Hepatocyte (in vitro differentiated cells): ENCODE results near the gene MBD5. TPM values are rescaled to one million over a fixed set of nuclear protein-coding genes. Genes with fewer than 3 reads are reported as not detected.

Experiments
- DNase-seq: peaks from one replicate; pipeline ENCODE4 v3.0.0-alpha.2; 2016; ENCODE audit warnings: low spot score
- H2AFZ ChIP-seq: fragments of 200-600 bp; sonication (generic); 2 replicates; pipeline ENCODE4 v1.6.0; 2016; ENCODE audit warnings: antibody characterized with exemption, mild to moderate bottlenecking
- H3K27ac ChIP-seq: fragments of 200-600 bp; sonication (generic); 2 replicates; pipeline ENCODE4 v1.5.1; 2016; ENCODE audit warnings: mild to moderate bottlenecking
- H3K27me3 ChIP-seq: fragments of 200-600 bp; sonication (generic); 2 replicates; pipeline ENCODE4 v1.6.1; 2016
- H3K36me3 ChIP-seq: fragments of 200-600 bp; sonication (generic); replicated peaks from 2 replicates; pipeline ENCODE4 v1.5.1; 2016; ENCODE audit warnings: low read depth; ENCODE audit not compliant: insufficient read depth
- H3K4me1 ChIP-seq: fragments of 200-600 bp; sonication (generic); 2 replicates; pipeline ENCODE4 v1.5.1; 2016; ENCODE audit warnings: mild to moderate bottlenecking, moderate library complexity; ENCODE audit not compliant: insufficient read depth
- H3K4me2 ChIP-seq: fragments of 200-600 bp; sonication (generic); 2 replicates; pipeline ENCODE4 v1.6.0; 2016
- H3K4me3 ChIP-seq: fragments of 200-600 bp; sonication (generic); 2 replicates; pipeline ENCODE4 v1.5.1; 2016; ENCODE audit warnings: mild to moderate bottlenecking
- H3K79me2 ChIP-seq: fragments of 200-600 bp; sonication (generic); 2 replicates; pipeline ENCODE4 v1.6.0; 2017; ENCODE audit warnings: mild to moderate bottlenecking
- H3K9me2 ChIP-seq: fragments of 200-600 bp; sonication (generic); replicated peaks from 2 replicates; pipeline ENCODE4 v1.6.0; 2017; ENCODE audit warnings: mild to moderate bottlenecking; ENCODE audit not compliant: insufficient read depth
- H3K9me3 ChIP-seq: fragments of 200-600 bp; sonication (generic); 2 replicates; pipeline ENCODE4 v1.5.1; 2016; ENCODE audit warnings: low read depth, mild to moderate bottlenecking
- H4K20me1 ChIP-seq: fragments of 200-600 bp; sonication (generic); 2 replicates; pipeline ENCODE4 v1.6.0; 2016; ENCODE audit warnings: mild to moderate bottlenecking; ENCODE audit not compliant: insufficient read depth, poor library complexity, severe bottlenecking
- CTCF ChIP-seq: fragments of 200-600 bp; sonication (generic); IDR thresholded peaks from 2 replicates; pipeline ENCODE4 v1.5.1; 2016; ENCODE audit warnings: antibody characterized with exemption, mild to moderate bottlenecking; ENCODE audit not compliant: poor library complexity
- EZH2 ChIP-seq: fragments of 200-600 bp; sonication (generic); IDR thresholded peaks from 2 replicates; pipeline ENCODE4 v1.6.1; 2016; ENCODE audit warnings: antibody characterized with exemption, mild to moderate bottlenecking, borderline replicate concordance
- EZH2phosphoT487 ChIP-seq: fragments of 200-600 bp; sonication (generic); IDR thresholded peaks from one replicate; pipeline ENCODE4 v1.6.1; 2018; ENCODE audit warnings: antibody characterized with exemption, mild to moderate bottlenecking, low read depth, moderate library complexity; ENCODE audit not compliant: unreplicated experiment, severe bottlenecking
- WGBS: methylation state at CpG from one replicate; pipeline ENCODE4 v1.1.6; 2016; ENCODE audit warnings: low lambda C conversion rate; ENCODE audit errors: missing lambda C conversion rate; 5-methylcytosine and 5-hydroxymethylcytosine counted together
- polyA plus RNA-seq: library from polyadenylated mRNA; unstranded; fragments of >200 nt; fragmentation: Nextera tagmentation; extraction: Ambion mirVana; gene quantifications from 2 replicates; pipeline ENCODE4 v1.2.1, GENCODE V29; 2016
- total RNA-seq: library from RNA; depleted of rRNA; stranded (reverse); fragments of >200 nt; gene quantifications from 2 replicates; pipeline ENCODE4 v1.2.3, GENCODE V29; 2014

MBD5 gene
- total and polyA plus RNA-seq, 2 experiments from 2014 or later = 20.9 to 36.2 TPM

- DNase-seq = peak; percentile 17
- no peak overlapping the region for H3K4me2 ChIP-seq
- no peak overlapping the region for H3K27ac ChIP-seq
- no peaks in the 10 kb centered on the region for H3K36me3 ChIP-seq
- TF ChIP-seq CTCF (peak; percentile 19), EZH2 (no peak), EZH2phosphoT487 (no peak)
- no peak overlapping the region for H3K4me3 ChIP-seq
- H3K4me1 ChIP-seq = peaks cover 5% of the 10 kb centered on the region
- no peaks in the 10 kb centered on the region for H3K27me3 ChIP-seq
- no peaks in the 10 kb centered on the region for H4K20me1 ChIP-seq
- H3K79me2 ChIP-seq = no peaks in the 10 kb centered on the region
- H2AFZ ChIP-seq = no peak overlapping the region
- 50% methylated on average over 12 of the region's 12 CpGs for WGBS
- H3K9me2 ChIP-seq = no peaks in the 10 kb centered on the region
- no peaks in the 10 kb centered on the region for H3K9me3 ChIP-seq
Measured at GRCh38 chr2:148534416-148535204, 513.7 kb downstream of the MBD5 start.

DNA sequence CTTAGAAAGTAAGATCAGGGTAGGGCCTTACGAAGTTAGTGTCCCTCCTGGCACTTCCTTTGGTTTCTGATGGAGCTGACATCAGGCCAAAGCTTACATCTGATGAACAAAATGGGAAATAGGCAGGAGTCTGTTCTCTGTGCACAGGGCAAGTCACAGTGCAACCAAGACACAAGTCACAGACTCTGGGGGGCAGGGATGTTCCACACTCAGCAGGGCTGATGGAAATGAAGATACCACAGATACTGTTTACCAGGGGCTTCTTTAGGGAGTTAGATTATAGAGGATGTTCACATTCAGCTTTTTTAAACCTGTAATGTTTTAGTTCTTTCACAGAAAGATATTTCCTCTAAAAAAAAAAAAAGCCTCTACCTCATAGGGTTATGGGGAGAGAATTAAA lies 517.5 kb downstream of the MBD5 start:
- TF ChIP-seq CTCF (no peak), EZH2 (no peak), EZH2phosphoT487 (no peak)
- H2AFZ ChIP-seq = no peak overlapping the region
- H3K4me3 ChIP-seq = no peak overlapping the region
- H4K20me1 ChIP-seq = no peaks in the 10 kb centered on the region
- H3K27ac ChIP-seq = no peak overlapping the region
- 85% methylated on average over 1 of the region's 1 CpG for WGBS
- DNase-seq = no peak
- H3K36me3 ChIP-seq = no peaks in the 10 kb centered on the region
- no peaks in the 10 kb centered on the region for H3K9me3 ChIP-seq
- H3K27me3 ChIP-seq = no peaks in the 10 kb centered on the region
- peaks cover 5% of the 10 kb centered on the region for H3K4me1 ChIP-seq
- no peaks in the 10 kb centered on the region for H3K9me2 ChIP-seq
- H3K4me2 ChIP-seq = no peak overlapping the region
- H3K79me2 ChIP-seq = no peaks in the 10 kb centered on the region

- TF ChIP-seq EZH2phosphoT487 (no peak), EZH2 (no peak), CTCF (no peak)
- Histone ChIP-seq H4K20me1 (no peaks in the 10 kb centered on the region), H3K4me3 (no peak overlapping the region), H3K27me3 (no peaks in the 10 kb centered on the region), H3K36me3 (no peaks in the 10 kb centered on the region), H3K9me2 (no peaks in the 10 kb centered on the region), H3K79me2 (no peaks in the 10 kb centered on the region), H3K4me1 (peaks cover under 1% of the 10 kb centered on the region), H3K9me3 (no peaks in the 10 kb centered on the region), H3K27ac (no peak overlapping the region), H2AFZ (no peak overlapping the region), H3K4me2 (no peak overlapping the region)
- no peak for DNase-seq
- whole genome bisulfite sequencing = 92% methylated on average over 8 of the region's 8 CpGs
Measured at GRCh38 chr2:148540022-148540421, 519.1 kb downstream of the MBD5 start.
